NOMO-1 (cell line): Measurements from ENCODE around the gene MCRS1.
A peak's percentile ranks its signal among the peaks of the same experiment; 100 is the strongest.

ENCODE experiments used
- DNase-seq, 2 experiments: peaks; one replicate each; lab custom pipeline; 2025; ENCODE audit not compliant: unreplicated experiment in 2 of 2; lab: John Stamatoyannopoulos, UW

Gene MCRS1

GRCh38 chr12:49582850-49583249 is 14.9 kb upstream of the MCRS1 start:
- DNase-seq: no peak

- no peak for DNase-seq
These were observed 14.3 kb upstream of the MCRS1 start for GRCh38 chr12:49582201-49582600.

- DNase-seq: peak in 1 of 2 experiments; percentile 18
These were observed 12.9 kb upstream of the MCRS1 start for GRCh38 chr12:49580572-49581535.

GRCh38 chr12:49578471-49579112 is 10.7 kb upstream of the MCRS1 start:
- DNase-seq: no peak

GRCh38 chr12:49577589-49578315 is 9.8 kb upstream of the MCRS1 start:
- DNase-seq: no peak

- peak in 1 of 2 experiments; percentile 36 for DNase-seq
These were observed 660 bp upstream of the MCRS1 start for GRCh38 chr12:49568442-49569162.

- no peak for DNase-seq
These were observed 686 bp downstream of the MCRS1 start for GRCh38 chr12:49567302-49567610.

- no peak for DNase-seq
These were observed 1.6 kb downstream of the MCRS1 start for GRCh38 chr12:49566361-49566760.

GRCh38 chr12:49565406-49566265 is 2.3 kb downstream of the MCRS1 start:
- no peak for DNase-seq

GRCh38 chr12:49564686-49565405 is 3.1 kb downstream of the MCRS1 start:
- DNase-seq: no peak

- DNase-seq: no peak
These were observed 3.8 kb downstream of the MCRS1 start for GRCh38 chr12:49563951-49564685.

- no peak for DNase-seq
These were observed 5.1 kb downstream of the MCRS1 start for GRCh38 chr12:49562831-49563230.

GRCh38 chr12:49562233-49562632 is 5.7 kb downstream of the MCRS1 start:
- no peak for DNase-seq

- no peak for DNase-seq
These were observed 7.2 kb downstream of the MCRS1 start for GRCh38 chr12:49560695-49561094.

GRCh38 chr12:49559011-49559675 is 8.8 kb downstream of the MCRS1 start:
- no peak for DNase-seq

GRCh38 chr12:49558526-49558925 is 9.4 kb downstream of the MCRS1 start:
- no peak for DNase-seq

- DNase-seq: no peak
These were observed 10.1 kb downstream of the MCRS1 start for GRCh38 chr12:49557917-49558215.

- no peak for DNase-seq
These were observed 10.6 kb downstream of the MCRS1 start for GRCh38 chr12:49557187-49557916.
